ENCODE results near the gene RNF20. TPM values are rescaled to one million over a fixed set of nuclear protein-coding genes. Genes with fewer than 3 reads are reported as not detected.

Gene RNF20
- total and polyA plus RNA-seq, 10 of the 15 experiments (the other 5 are each of a cell fraction or from before 2014, with no cell fraction given), result 7.5 to 38.9 (median 26.7) TPM

DNA sequence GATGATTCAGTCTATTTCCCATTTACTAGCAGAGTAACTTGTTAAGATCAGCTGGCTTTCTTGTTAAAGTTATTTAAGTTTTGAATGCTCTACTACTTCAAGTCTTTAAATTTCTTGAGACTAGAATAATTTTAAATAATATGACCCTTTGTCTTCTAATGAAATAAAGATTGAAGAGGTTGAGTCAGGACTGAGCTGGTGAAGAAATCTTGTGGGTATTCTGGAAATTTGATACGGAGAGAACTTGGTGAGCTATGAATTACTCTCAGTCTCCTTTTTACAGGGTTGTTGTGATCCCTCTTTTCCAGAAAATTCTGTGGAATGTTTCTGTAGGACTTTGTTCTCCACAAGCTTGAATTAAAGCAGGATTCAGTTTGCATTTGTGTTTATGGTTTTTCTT lies 29.3 kb downstream of the RNF20 start:
- TF ChIP-seq HDGF (IDR thresholded peaks at IDR 0.05), result no peak
- TF ChIP-seq, protein P1, sequence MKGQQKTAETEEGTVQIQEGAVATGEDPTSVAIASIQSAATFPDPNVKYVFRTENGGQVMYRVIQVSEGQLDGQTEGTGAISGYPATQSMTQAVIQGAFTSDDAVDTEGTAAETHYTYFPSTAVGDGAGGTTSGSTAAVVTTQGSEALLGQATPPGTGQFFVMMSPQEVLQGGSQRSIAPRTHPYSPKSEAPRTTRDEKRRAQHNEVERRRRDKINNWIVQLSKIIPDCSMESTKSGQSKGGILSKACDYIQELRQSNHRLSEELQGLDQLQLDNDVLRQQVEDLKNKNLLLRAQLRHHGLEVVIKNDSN (IDR thresholded peaks at IDR 0.05; ENCODE audit: borderline replicate concordance, extremely low read length, insufficient read depth, low read depth, low read length), result no peak
- TF ChIP-seq CBFB (IDR thresholded peaks at IDR 0.05; ENCODE audit: low read depth), result no peak
- TF ChIP-seq CHD2 (IDR thresholded peaks at IDR 0.05; ENCODE audit: borderline replicate concordance, low read depth, low read length), result no peak
- TF ChIP-seq, protein P2, sequence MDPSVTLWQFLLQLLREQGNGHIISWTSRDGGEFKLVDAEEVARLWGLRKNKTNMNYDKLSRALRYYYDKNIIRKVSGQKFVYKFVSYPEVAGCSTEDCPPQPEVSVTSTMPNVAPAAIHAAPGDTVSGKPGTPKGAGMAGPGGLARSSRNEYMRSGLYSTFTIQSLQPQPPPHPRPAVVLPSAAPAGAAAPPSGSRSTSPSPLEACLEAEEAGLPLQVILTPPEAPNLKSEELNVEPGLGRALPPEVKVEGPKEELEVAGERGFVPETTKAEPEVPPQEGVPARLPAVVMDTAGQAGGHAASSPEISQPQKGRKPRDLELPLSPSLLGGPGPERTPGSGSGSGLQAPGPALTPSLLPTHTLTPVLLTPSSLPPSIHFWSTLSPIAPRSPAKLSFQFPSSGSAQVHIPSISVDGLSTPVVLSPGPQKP (IDR thresholded peaks at IDR 0.05; ENCODE audit: low read depth, low read length), result no peak
- no peak for TF ChIP-seq BCL11A (IDR thresholded peaks at IDR 0.05; ENCODE audit: low read depth, low read length)
- no peak for TF ChIP-seq RAD51 (IDR thresholded peaks at IDR 0.05)
- no peak for TF ChIP-seq POLR2AphosphoS2 (IDR thresholded peaks at IDR 0.05; ENCODE audit: low read depth, low read length)
- no peak for TF ChIP-seq BHLHE40 (IDR thresholded peaks at IDR 0.05; ENCODE audit: borderline replicate concordance in 1 of 2, low read depth in 2 of 2, low read length in 1 of 2)
- no peak for TF ChIP-seq SUPT20H (IDR thresholded peaks at IDR 0.05; ENCODE audit: borderline replicate concordance, control insufficient read depth, low read depth, low read length)
- TF ChIP-seq HDAC6 (IDR thresholded peaks at IDR 0.05; ENCODE audit: unreplicated experiment), result no peak
- no peak for TF ChIP-seq NBN (IDR thresholded peaks at IDR 0.05)
- TF ChIP-seq, protein P3, sequence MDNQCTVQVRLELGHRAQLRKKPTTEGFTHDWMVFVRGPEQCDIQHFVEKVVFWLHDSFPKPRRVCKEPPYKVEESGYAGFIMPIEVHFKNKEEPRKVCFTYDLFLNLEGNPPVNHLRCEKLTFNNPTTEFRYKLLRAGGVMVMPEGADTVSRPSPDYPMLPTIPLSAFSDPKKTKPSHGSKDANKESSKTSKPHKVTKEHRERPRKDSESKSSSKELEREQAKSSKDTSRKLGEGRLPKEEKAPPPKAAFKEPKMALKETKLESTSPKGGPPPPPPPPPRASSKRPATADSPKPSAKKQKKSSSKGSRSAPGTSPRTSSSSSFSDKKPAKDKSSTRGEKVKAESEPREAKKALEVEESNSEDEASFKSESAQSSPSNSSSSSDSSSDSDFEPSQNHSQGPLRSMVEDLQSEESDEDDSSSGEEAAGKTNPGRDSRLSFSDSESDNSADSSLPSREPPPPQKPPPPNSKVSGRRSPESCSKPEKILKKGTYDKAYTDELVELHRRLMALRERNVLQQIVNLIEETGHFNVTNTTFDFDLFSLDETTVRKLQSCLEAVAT (IDR thresholded peaks at IDR 0.05), result no peak
- no peak for TF ChIP-seq STAT3 (IDR thresholded peaks at IDR 0.05; ENCODE audit: low read depth, low read length)
- TF ChIP-seq, protein P4, sequence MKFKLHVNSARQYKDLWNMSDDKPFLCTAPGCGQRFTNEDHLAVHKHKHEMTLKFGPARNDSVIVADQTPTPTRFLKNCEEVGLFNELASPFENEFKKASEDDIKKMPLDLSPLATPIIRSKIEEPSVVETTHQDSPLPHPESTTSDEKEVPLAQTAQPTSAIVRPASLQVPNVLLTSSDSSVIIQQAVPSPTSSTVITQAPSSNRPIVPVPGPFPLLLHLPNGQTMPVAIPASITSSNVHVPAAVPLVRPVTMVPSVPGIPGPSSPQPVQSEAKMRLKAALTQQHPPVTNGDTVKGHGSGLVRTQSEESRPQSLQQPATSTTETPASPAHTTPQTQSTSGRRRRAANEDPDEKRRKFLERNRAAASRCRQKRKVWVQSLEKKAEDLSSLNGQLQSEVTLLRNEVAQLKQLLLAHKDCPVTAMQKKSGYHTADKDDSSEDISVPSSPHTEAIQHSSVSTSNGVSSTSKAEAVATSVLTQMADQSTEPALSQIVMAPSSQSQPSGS (IDR thresholded peaks at IDR 0.05; ENCODE audit: low read length), result no peak
- no peak for TF ChIP-seq ZBED1 (IDR thresholded peaks at IDR 0.05; ENCODE audit: borderline replicate concordance)
- DNase-seq (ENCODE audit: low read depth, low spot score) (no peak), FAIRE-seq (no peak), ATAC-seq (no peak)
- no TSS peak for BruUV-seq (replicated peaks)
- H2AFZ ChIP-seq (ENCODE audit: control insufficient read depth, low read depth, low read length), result no peak overlapping the region
- RAD21 ChIA-PET (ENCODE audit: unreplicated experiment), result no interaction called here
- H3K79me2 ChIP-seq (ENCODE audit: control insufficient read depth, insufficient read depth, low read length), result no peaks in the 10 kb centered on the region
- SMC1A ChIA-PET (ENCODE audit: uncharacterized antibody, unreplicated experiment), result interaction anchor here (0.8 kb wide), 1 partner anchor 25 kb away, joined by 3 read pairs; no protein-coding TSS in a partner anchor
- H3K27ac ChIP-seq (ENCODE audit: control insufficient read depth, insufficient read depth), result no peak overlapping the region
- POLR2A ChIA-PET, result no interaction called here
- in situ Hi-C loops (cut with MboI) (no loop called here), intact Hi-C loops (cut with micrococcal nuclease; ENCODE audit: unreplicated experiment) (no loop called here)
- H3K4me1 ChIP-seq (ENCODE audit: control insufficient read depth, insufficient read depth, low read length), result no peaks in the 10 kb centered on the region
- no peak overlapping the region for H3K9ac ChIP-seq (ENCODE audit: control insufficient read depth, insufficient read depth, low read length)
- no peak overlapping the region for H3K4me2 ChIP-seq (ENCODE audit: control insufficient read depth, insufficient read depth)
- H3K36me3 ChIP-seq (ENCODE audit: control insufficient read depth in 2 of 2, insufficient read depth in 2 of 2, low read length in 1 of 2), result peaks cover 3 to 14% of the 10 kb centered on the region in 2 experiments
- no peaks in the 10 kb centered on the region for H4K20me1 ChIP-seq (ENCODE audit: control insufficient read depth, insufficient read depth)
- H3K27me3 ChIP-seq (replicated peaks in 1 of 2; ENCODE audit: control insufficient read depth in 2 of 2, insufficient read depth in 2 of 2, low read length in 1 of 2), result no peaks in the 10 kb centered on the region
- no peak overlapping the region for H3K4me3 ChIP-seq
- no peaks in the 10 kb centered on the region; the same call in 2 of the 3 replicates for H3K9me3 ChIP-seq (replicated peaks; ENCODE audit: control insufficient read depth, insufficient read depth, low read length)
- CTCF ChIA-PET, result interaction anchor here (0.5 to 1.6 kb wide), 2 partner anchors 22 to 30 kb away, joined by 3 to 4 read pairs; partner anchors contain the start of gene RNF20
- 100% methylated on average over 1 of the region's 1 CpG for WGBS (ENCODE audit: insufficient coverage, insufficient replicate concordance, low lambda C conversion rate, missing lambda C conversion rate)

Data from GM12878 (cell line).